SK-N-DZ (cell line): Measurements from ENCODE around the gene PMS1.
"Not testable (repeated sequence)": the region's sequence is repeated elsewhere in the genome, so short reads cannot be mapped to it uniquely, and the experiment has no call there.

Source experiments
- DNase-seq: peaks from one replicate; pipeline ENCODE4 v3.0.0-alpha.2; 2015; ENCODE audit warnings: low spot score

Gene PMS1

DNA sequence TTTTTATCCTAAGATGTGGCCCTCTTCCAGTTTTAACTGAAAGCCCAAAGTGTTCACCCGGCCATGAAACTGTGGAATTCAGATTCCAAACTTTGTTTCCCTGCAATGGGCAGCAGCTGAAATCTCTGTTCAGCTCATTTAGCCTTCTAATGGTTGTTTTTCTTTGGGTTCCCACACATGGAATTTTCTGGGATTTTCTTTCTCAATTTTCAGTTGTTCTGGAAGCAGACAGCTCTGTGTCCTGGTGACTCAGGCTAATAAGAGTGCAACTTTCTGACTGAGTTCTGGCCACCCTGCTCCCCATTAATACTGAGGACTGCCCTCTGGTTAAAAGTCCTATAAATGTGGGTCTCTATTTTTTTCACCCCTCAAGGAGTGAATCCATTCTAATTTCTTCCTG, 78.5 kb downstream of the PMS1 start:
- no peak for DNase-seq

- no peak for DNase-seq
These were observed 81.6 kb downstream of the PMS1 start for GRCh38 chr2:189865826-189866225.

DNA sequence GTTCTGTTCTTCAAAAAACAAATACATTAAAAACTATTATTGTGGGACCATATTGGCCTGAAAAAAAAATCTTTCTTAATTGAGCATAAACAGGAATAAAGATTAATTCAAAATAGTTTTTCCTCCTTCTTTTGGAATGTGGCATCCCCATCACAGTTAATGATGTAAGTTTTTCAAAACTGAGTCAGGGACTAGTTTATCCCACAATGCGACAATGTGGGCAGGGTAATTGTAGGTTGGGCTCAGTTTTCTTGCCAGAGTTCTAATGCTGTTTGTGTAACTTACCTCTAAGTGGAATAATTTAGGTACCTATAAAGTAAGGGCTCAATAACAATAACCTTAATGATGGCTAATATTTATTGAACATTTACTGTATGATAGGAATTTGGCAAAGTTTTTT, 82.0 kb downstream of the PMS1 start:
- no peak for DNase-seq

DNA sequence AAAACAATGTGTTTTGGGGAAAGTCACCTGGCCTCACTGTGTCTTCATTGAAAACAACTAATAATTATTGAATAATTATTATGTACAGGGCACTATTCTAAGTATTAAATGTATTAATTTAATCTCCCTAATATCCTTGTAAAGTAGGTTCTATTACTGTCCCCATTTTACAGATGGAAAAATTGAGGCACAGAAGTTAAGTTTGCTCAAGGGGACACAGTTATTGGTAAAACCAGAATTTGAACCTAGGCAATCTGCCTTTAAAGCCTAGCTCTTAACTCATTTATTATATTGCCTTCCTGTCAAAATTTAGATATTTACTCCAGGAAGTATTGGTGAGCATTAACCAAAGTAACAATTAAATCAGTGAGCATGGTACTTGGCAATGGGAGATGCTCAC, 84.6 kb downstream of the PMS1 start:
- DNase-seq, result no peak

DNA sequence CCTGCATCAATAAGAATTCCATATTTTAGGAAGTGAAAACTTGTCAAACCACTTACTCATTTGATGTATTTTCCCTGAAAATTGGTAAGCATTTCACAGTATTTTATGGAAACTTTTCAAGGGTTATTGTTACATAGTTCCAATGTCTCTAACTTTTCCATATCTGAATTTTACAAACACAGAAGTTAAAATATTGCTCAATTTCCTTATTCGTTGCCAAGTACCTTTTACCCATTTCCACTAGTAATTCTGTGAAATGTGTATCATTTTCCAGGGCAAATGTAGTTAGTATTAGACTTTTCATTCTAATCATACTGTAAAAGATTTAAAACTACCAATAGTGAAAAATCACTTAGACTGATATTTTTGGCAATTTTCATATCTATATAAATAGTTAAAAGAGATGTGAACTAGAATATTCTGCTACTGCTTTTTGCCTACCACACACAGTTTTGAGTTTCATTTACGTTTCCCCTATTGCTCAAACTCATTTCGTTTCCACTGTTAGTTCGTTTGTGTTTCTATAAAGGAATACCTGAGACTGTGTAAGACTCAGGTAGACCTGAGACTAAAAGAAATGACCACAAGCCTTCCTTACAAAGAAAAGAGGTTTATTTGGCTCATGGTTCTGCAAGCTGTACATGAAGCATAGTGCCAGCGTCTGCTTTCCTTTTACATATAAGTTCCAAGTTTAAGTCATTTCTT, 86.3 kb downstream of the PMS1 start:
- DNase-seq, result no peak

- DNase-seq, result no peak
These were observed 89.4 kb downstream of the PMS1 start for GRCh38 chr2:189873696-189874095.

GRCh38 chr2:189874586-189875320, 90.5 kb downstream of the PMS1 start:
- DNase-seq, result no peak

GRCh38 chr2:189876271-189876670, 92.0 kb downstream of the PMS1 start:
- no peak for DNase-seq

GRCh38 chr2:189879716-189880081, 95.4 kb downstream of the PMS1 start:
- no peak for DNase-seq

DNA sequence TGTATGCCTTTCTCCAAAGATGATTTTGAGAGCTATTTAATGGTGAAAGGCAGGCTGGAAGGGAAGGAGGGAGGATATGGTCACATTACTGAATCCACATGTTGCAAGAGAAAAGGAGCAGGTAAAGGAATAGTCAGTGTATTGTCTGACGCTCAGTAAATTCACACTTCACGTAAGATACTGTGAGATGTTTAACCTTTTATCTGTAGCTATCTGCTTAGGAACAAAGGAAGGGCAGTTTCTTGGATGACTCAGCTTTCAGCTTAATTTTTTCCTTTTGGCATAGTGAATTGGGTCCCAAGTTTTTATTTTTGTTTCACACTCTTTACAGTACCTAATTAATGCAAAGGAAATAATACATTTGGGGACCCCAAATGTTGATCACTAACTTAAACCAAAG, 96.2 kb downstream of the PMS1 start:
- no peak for DNase-seq

DNA sequence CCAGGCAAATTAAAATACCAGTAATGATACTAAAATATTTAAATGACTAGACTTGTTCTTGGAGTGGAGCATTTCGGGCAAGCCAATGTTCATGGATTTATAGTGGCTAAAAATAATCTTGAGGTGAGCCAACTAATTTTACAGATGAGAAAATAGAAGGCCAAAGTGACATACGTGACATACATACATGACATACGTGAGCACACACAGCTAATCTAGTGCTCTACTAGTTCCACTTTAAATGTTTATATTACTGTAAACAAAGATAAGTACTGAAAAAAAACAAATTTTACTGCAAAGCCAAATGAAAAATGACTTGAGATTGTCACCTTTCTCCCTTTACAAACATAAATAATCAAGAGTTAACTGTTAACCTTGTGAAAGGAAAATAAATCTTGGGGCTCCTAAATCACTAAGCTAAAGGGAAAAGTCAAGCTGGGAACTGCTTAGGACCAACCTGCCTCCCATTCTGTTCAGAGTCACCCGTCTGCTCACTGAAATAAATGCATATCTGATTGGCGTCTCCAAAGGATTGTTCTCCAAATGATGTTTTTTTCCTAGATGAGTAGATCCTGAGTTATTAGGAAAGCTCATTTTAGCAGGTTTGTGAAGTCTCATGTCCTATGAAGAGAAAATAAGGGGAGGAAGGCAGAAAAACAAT, 96.7 kb downstream of the PMS1 start:
- DNase-seq, result no peak

DNA sequence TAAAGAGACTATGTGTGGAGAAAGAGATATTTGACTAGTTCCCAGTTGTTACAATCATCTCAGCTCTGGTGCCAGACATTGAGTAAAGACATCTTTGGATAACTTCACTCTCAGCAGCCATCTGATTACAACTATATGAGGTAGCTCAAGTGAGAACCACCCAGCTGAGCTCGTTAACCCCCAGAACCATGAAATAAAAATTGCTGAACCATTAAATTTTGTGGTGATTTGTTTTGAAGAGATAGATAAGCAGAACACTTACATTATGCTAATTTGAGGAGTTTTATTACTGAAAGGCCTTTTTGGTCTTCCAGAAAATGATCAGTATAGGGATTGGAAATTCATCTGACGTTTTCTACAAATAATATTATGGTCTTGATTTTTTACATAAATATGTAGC, 101.1 kb downstream of the PMS1 start:
- no peak for DNase-seq

DNA sequence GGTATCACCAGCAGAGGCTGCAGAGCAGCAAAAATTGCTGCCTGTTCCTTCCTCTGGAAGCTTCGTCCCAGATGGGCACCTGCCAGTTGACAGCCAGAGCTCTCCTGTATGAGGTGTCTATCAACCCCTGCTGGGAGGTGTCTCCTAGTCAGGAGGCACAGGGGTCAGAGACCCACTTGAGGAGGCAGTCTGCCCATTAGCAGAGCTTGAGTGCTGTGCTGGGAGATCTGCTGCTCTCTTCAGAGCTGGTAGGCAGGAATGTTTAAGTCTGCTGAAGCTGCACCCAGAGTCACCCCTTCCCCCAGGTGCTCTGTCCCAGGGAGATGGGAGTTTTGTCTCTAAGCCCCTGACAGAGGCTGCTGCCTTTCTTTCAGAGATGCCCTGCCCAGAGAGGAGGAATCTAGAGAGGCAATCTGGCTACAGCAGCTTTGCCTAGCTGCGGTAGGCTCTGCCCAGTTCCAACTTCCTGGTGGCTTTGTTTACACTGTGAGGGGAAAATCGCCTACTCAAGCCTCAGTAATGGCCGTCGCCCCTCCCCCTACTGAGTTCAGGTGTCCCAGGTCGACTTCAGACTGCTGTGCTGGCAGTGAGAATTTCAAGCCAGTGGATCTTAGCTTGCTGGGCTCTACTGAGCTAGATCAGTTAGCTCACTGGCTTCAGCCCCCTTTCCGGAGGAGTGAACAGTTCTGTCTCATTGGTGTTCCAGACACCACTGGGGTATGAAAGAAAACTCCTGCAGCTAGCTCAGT, 108.5 kb downstream of the PMS1 start:
- DNase-seq, result not testable (repeated sequence)

DNA sequence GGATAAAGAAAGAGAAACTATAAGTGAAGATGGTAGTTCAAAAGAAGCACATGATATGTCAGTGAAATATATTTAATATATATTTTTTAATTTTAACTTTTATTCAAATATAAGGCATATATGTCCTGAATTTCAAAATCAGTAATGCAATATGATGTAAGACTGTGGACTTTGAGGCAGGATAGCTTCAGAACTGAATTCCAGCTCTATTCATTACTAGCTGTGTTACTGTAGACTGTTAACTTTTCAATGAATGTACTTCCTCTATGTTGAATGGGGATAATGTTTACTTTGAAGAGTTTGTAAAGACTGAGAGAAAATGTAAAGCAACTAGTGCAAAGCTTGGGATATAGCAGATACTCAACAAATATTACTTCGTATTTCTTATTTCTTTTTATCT, 112.6 kb downstream of the PMS1 start:
- no peak for DNase-seq

- DNase-seq, result no peak
These were observed 114.9 kb downstream of the PMS1 start for GRCh38 chr2:189899101-189899500.

- DNase-seq, result no peak
These were observed 116.5 kb downstream of the PMS1 start for GRCh38 chr2:189900726-189901125.

GRCh38 chr2:189901664-189902063, 117.4 kb downstream of the PMS1 start:
- DNase-seq, result no peak

DNA sequence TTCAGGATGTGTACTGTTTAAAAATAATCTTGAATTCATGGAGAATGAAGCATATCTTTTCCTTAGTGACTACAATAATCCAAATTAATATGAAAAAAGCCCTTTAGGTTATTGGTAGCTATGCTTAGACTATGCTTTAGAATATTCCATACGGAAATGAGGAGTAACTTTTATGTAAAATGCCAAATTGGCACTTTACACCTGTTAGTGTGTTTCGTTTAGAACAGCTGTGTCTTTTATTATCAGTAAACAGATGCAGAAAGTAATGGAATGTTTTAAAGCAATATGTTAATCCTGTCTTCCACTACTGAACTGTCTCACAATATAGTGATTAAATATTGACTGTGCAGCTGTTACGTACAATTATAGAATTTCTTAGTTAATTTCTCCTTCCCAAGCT, 129.6 kb downstream of the PMS1 start:
- DNase-seq, result no peak

- DNase-seq, result no peak
These were observed 132.4 kb downstream of the PMS1 start for GRCh38 chr2:189916651-189917050.
